GM12892 (cell line): ENCODE data around the gene PRKN.

Experiments
- POLR2A ChIP-seq: IDR thresholded peaks from 2 replicates; pipeline ENCODE4 v1.6.1; 2011; ENCODE audit warnings: low read depth, low read length, control low read depth
- POLR2AphosphoS5 ChIP-seq: IDR thresholded peaks from 2 replicates; pipeline ENCODE4 v1.6.1; 2011; ENCODE audit warnings: low read depth, low read length, control low read depth
- TAF1 ChIP-seq: IDR thresholded peaks from 2 replicates; pipeline ENCODE4 v1.6.1; 2011; ENCODE audit warnings: low read depth, mild to moderate bottlenecking, control low read depth, low read length, borderline replicate concordance

- TF ChIP-seq POLR2A (no peak), POLR2AphosphoS5 (no peak), TAF1 (no peak)
Measured at GRCh38 chr6:162109480-162110050, 618.0 kb downstream of the PRKN start.
